GM12878 (cell line): ENCODE measurements around the gene SERPINE3. TPM values are rescaled to one million over a fixed set of nuclear protein-coding genes. Genes with fewer than 3 reads are reported as not detected.

Source experiments
- ATAC-seq: fragments of 200-7000 bp; cut with Tn5 transposase; 3 replicates; pipeline ENCODE4 v1.9.1; 2020; ENCODE audit warnings: mild to moderate bottlenecking, moderate library complexity
- BruUV-seq: library from RNA; stranded (reverse); fragments of 400-500 nt; replicated peaks from 2 replicates; lab custom pipeline; 2021; lab: Mats Ljungman, UMichigan
- CTCF ChIA-PET: fragments of 300-600 bp; sonication (Branson Sonifier 250); formaldehyde crosslinking; extraction: SDS; loops from one replicate; lab custom pipeline; 2021; ENCODE audit warnings: inconsistent platforms; lab: Yijun Ruan, JAX
- POLR2A ChIA-PET: fragments of 350-600 bp; formaldehyde crosslinking; extraction: SDS; loops from one replicate; lab custom pipeline; 2021; ENCODE audit warnings: inconsistent platforms; lab: Charles Lee
- RAD21 ChIA-PET: fragments of 300-600 bp; sonication (Branson Sonifier 250); formaldehyde crosslinking; loops from one replicate; lab custom pipeline; 2023; ENCODE audit warnings: antibody characterized with exemption; ENCODE audit not compliant: unreplicated experiment; lab: Charles Lee
- SMC1A ChIA-PET: fragments of 300-600 bp; sonication (Branson Sonifier 250); formaldehyde crosslinking; loops from one replicate; lab custom pipeline; 2023; ENCODE audit not compliant: unreplicated experiment, uncharacterized antibody; lab: Charles Lee
- DNase-seq: peaks from one replicate; pipeline ENCODE4 v3.0.0-alpha.2; 2011; ENCODE audit warnings: low read depth, low spot score
- FAIRE-seq: peaks from 3 replicates; lab custom pipeline; 2011; peaks lifted over from hg19 to GRCh38; lab: Jason Lieb, UNC
- H2AFZ ChIP-seq: 2 replicates; pipeline ENCODE4 v1.6.0; 2011; ENCODE audit warnings: low read depth, low read length, control low read depth; ENCODE audit not compliant: control insufficient read depth
- H3K27ac ChIP-seq: 2 replicates; pipeline ENCODE4 v1.5.1; 2011; ENCODE audit warnings: control low read depth; ENCODE audit not compliant: control insufficient read depth, insufficient read depth
- H3K27me3 ChIP-seq, 2 experiments: replicated peaks in 1 of 2; 2 replicates each; pipeline versions ENCODE4 v1.6.0 to v1.6.1; 2011; ENCODE audit warnings: low read length in 1 of 2; ENCODE audit not compliant: control insufficient read depth in 2 of 2, insufficient read depth in 2 of 2
- H3K36me3 ChIP-seq, 2 experiments: 2 replicates each; pipeline ENCODE4 v1.5.1; 2011; ENCODE audit warnings: low read length in 1 of 2; ENCODE audit not compliant: control insufficient read depth in 2 of 2, insufficient read depth in 2 of 2
- H3K4me1 ChIP-seq: 2 replicates; pipeline ENCODE4 v1.6.1; 2011; ENCODE audit warnings: mild to moderate bottlenecking, low read length, moderate library complexity, mixed read lengths; ENCODE audit not compliant: control insufficient read depth, insufficient read depth
- H3K4me2 ChIP-seq: 2 replicates; pipeline ENCODE4 v1.6.0; 2011; ENCODE audit warnings: control low read depth; ENCODE audit not compliant: control insufficient read depth, insufficient read depth
- H3K4me3 ChIP-seq: fragments of 200-600 bp; sonication (generic); 2 replicates; pipeline ENCODE4 v1.5.1; 2016
- H3K79me2 ChIP-seq: 2 replicates; pipeline ENCODE4 v1.6.0; 2011; ENCODE audit warnings: low read length; ENCODE audit not compliant: control insufficient read depth, insufficient read depth
- H3K9ac ChIP-seq: 2 replicates; pipeline ENCODE4 v1.8.0; 2011; ENCODE audit warnings: low read length, control low read depth, mixed read lengths; ENCODE audit not compliant: control insufficient read depth, insufficient read depth
- H3K9me3 ChIP-seq: replicated peaks from 3 replicates; pipeline ENCODE4 v1.5.1; 2011; ENCODE audit warnings: mild to moderate bottlenecking, low read length; ENCODE audit not compliant: control insufficient read depth, insufficient read depth
- H4K20me1 ChIP-seq: 2 replicates; pipeline ENCODE4 v1.6.0; 2011; ENCODE audit not compliant: control insufficient read depth, insufficient read depth
- BHLHE40 ChIP-seq, 2 experiments: fragments of 450-650 bp in 1 of 2; IDR thresholded peaks; 2 replicates each; pipeline ENCODE4 v1.6.1; 2011 to 2017; ENCODE audit warnings: low read depth in 2 of 2, borderline replicate concordance in 1 of 2, improper control_type of control experiment in 1 of 2, low read length in 1 of 2, mild to moderate bottlenecking in 1 of 2
- CBX3 ChIP-seq: fragments of 200-600 bp; sonication (generic); IDR thresholded peaks from 2 replicates; pipeline ENCODE4 v1.6.1; 2016; ENCODE audit warnings: low read depth, borderline replicate concordance
- HCFC1 ChIP-seq: fragments of 150-350 bp; IDR thresholded peaks from 2 replicates; pipeline ENCODE4 v1.6.1; 2014; ENCODE audit warnings: low read length
- MTA2 ChIP-seq: fragments of 450-650 bp; IDR thresholded peaks from 2 replicates; pipeline ENCODE4 v1.6.1; 2016; ENCODE audit warnings: low read depth, mild to moderate bottlenecking, moderate library complexity
- MYB ChIP-seq: fragments of 150-350 bp; IDR thresholded peaks from 2 replicates; pipeline ENCODE4 v1.6.1; 2014; ENCODE audit warnings: mild to moderate bottlenecking, low read depth, low read length, borderline replicate concordance
- PAX5 ChIP-seq: IDR thresholded peaks from 2 replicates; pipeline ENCODE4 v1.6.1; 2011; ENCODE audit warnings: low read depth, low read length, borderline replicate concordance
- POLR2A ChIP-seq: IDR thresholded peaks from 2 replicates; pipeline ENCODE4 v1.6.1; 2011; ENCODE audit warnings: low read depth, mild to moderate bottlenecking, low read length
- RBBP5 ChIP-seq: fragments of 200-600 bp; sonication (generic); conservative IDR thresholded peaks from 2 replicates; pipeline ENCODE4 v1.6.1; 2016
- SIX5 ChIP-seq: IDR thresholded peaks from 2 replicates; pipeline ENCODE4 v1.6.1; 2011; ENCODE audit warnings: mild to moderate bottlenecking, low read depth, low read length, moderate library complexity; ENCODE audit not compliant: severe bottlenecking
- SMC3 ChIP-seq: IDR thresholded peaks from 2 replicates; pipeline ENCODE4 v1.6.1; 2011; ENCODE audit warnings: low read length, improper control_type of control experiment, borderline replicate concordance
- TBL1XR1 ChIP-seq: IDR thresholded peaks from 2 replicates; pipeline ENCODE4 v1.6.1; 2012; ENCODE audit warnings: low read depth, low read length, improper control_type of control experiment
- WGBS: methylation state at CpG from one replicate; pipeline ENCODE4 v1.1.6; 2016; ENCODE audit warnings: low lambda C conversion rate; ENCODE audit not compliant: insufficient replicate concordance, insufficient coverage; ENCODE audit errors: missing lambda C conversion rate; 5-methylcytosine and 5-hydroxymethylcytosine counted together
- in situ Hi-C: fragments of 300-500 bp; cut with MboI; formaldehyde crosslinking; loops from 9 replicates; pipeline ENCODE4 v1.14.3; 2018; ENCODE audit warnings: mixed read lengths
- intact Hi-C: fragments of 100-400 bp; cut with micrococcal nuclease; formaldehyde crosslinking; loops from one replicate; pipeline ENCODE4 v1.14.2; 2022; ENCODE audit not compliant: unreplicated experiment
- polyA plus RNA-seq, 11 experiments: library from polyadenylated mRNA; depleted of rRNA in 4 of 11; unstranded in 6 of 11; stranded (reverse) in 5 of 11; fragments of >200 nt; fragmentation: Nextera tagmentation in 4 of 11; fragmentation: Illumina TruSeq in 1 of 11; extraction: Ambion mirVana in 4 of 11; extraction: Trizol in 1 of 11; gene quantifications; 1 replicate in 1 of 11; 2 replicates in 10 of 11; pipeline versions ENCODE4 v1.2.1 to v1.2.3, GENCODE V29; 2011 to 2016; ENCODE audit warnings: inconsistent platforms in 2 of 11, missing spikeins in 2 of 11, low read depth in 1 of 11
- total RNA-seq, 4 experiments: library from RNA; depleted of rRNA in 3 of 4; stranded (reverse); fragments of >200 nt in 3 of 4; fragmentation: Illumina TruSeq in 1 of 4; extraction: Trizol in 1 of 4; gene quantifications; 2 replicates each; pipeline versions ENCODE4 v1.2.1 to v1.2.3, GENCODE V29; 2013 to 2021
- TF ChIP-seq, protein P1 (sequence below): fragments of 450-650 bp; IDR thresholded peaks from 2 replicates; pipeline ENCODE4 v1.6.1; 2017; ENCODE audit warnings: mild to moderate bottlenecking, moderate library complexity
- TF ChIP-seq, protein P2 (sequence below): fragments of 450-650 bp; IDR thresholded peaks from 2 replicates; pipeline ENCODE4 v1.6.1; 2016; ENCODE audit warnings: mild to moderate bottlenecking
- TF ChIP-seq, protein P3 (sequence below): fragments of 450-650 bp; IDR thresholded peaks from 2 replicates; pipeline ENCODE4 v1.6.1; 2017; ENCODE audit warnings: borderline replicate concordance

Gene SERPINE3
- total and polyA plus RNA-seq, 10 of the 15 experiments (the other 5 are each of a cell fraction or from before 2014, with no cell fraction given): 0.19 TPM; not detected in 9

DNA sequence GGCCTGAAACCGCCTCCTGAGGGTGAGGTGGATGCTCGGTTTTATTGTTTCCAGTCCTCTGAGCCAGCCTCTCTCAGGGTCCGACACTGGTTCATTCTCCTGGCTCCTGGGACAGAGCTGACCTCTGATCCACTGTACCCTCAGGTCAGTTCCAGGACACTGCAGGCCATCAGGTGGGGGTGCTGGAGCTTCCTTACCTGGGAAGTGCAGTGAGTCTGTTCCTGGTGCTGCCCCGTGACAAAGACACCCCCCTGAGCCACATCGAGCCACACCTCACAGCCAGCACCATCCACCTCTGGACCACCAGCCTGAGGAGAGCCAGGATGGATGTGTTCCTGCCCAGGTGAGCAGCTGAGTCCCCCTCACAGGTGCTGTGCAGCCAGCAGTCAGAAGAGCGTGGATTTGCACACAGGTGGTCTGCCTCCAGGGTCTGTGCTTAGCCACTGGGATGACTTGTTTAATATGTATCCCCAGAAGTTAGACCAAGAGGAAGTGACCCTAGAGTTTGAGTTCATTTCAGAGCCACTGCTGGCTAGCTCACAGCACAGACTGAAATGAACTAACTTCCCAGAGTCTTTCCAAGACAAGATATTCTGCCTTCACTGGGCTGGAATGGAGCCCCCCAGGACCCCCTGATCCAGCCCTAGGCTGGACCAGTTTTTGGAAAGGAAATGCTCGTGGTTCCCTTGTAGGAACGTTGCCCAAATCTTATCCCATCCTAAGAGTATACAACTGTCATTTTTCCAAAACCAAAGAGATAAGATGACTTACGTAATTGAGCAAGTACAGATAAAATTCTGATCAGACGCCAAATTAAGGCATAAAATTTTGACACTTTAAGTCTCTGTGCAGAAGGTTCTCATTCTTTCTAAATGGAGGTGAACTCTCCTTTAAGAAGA, 8.8 kb downstream of the SERPINE3 start:
- ATAC-seq (no peak), DNase-seq (no peak), FAIRE-seq (no peak)
- intact Hi-C loops: no loop called here
- Histone ChIP-seq H3K4me1 (0 out of 2 replicates have a peak, but pooled peaks cover 4% of the 10 kb centered on the region), H3K27me3 (no peaks in the 10 kb centered on the region), H3K4me2 (no peak overlapping the region), H4K20me1 (no peaks in the 10 kb centered on the region), H2AFZ (no peak overlapping the region), H3K9ac (no peak overlapping the region), H3K36me3 (no peaks in the 10 kb centered on the region), H3K4me3 (no peak overlapping the region), H3K79me2 (no peaks in the 10 kb centered on the region), H3K9me3 (no peaks in the 10 kb centered on the region), H3K27ac (no peak overlapping the region)
- in situ Hi-C loops: no loop called here
- BruUV-seq: no TSS peak
- SMC1A ChIA-PET: no interaction called here
- CTCF ChIA-PET: no interaction called here
- POLR2A ChIA-PET: no interaction called here
- RAD21 ChIA-PET: no interaction called here
- WGBS: 58% methylated on average over 10 of the region's 10 CpGs
- no peak for TF ChIP-seq POLR2A
- TF ChIP-seq BHLHE40 (IDR thresholded peaks at IDR 0.05; ENCODE audit: borderline replicate concordance in 1 of 2, low read depth in 2 of 2, low read length in 1 of 2): no peak
- TF ChIP-seq, protein P1, sequence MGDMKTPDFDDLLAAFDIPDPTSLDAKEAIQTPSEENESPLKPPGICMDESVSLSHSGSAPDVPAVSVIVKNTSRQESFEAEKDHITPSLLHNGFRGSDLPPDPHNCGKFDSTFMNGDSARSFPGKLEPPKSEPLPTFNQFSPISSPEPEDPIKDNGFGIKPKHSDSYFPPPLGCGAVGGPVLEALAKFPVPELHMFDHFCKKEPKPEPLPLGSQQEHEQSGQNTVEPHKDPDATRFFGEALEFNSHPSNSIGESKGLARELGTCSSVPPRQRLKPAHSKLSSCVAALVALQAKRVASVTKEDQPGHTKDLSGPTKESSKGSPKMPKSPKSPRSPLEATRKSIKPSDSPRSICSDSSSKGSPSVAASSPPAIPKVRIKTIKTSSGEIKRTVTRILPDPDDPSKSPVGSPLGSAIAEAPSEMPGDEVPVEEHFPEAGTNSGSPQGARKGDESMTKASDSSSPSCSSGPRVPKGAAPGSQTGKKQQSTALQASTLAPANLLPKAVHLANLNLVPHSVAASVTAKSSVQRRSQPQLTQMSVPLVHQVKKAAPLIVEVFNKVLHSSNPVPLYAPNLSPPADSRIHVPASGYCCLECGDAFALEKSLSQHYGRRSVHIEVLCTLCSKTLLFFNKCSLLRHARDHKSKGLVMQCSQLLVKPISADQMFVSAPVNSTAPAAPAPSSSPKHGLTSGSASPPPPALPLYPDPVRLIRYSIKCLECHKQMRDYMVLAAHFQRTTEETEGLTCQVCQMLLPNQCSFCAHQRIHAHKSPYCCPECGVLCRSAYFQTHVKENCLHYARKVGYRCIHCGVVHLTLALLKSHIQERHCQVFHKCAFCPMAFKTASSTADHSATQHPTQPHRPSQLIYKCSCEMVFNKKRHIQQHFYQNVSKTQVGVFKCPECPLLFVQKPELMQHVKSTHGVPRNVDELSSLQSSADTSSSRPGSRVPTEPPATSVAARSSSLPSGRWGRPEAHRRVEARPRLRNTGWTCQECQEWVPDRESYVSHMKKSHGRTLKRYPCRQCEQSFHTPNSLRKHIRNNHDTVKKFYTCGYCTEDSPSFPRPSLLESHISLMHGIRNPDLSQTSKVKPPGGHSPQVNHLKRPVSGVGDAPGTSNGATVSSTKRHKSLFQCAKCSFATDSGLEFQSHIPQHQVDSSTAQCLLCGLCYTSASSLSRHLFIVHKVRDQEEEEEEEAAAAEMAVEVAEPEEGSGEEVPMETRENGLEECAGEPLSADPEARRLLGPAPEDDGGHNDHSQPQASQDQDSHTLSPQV: no peak
- no peak for TF ChIP-seq HCFC1
- TF ChIP-seq PAX5: no peak
- TF ChIP-seq CBX3: no peak
- TF ChIP-seq MYB: no peak
- no peak for TF ChIP-seq SMC3
- no peak for TF ChIP-seq SIX5
- TF ChIP-seq, protein P2, sequence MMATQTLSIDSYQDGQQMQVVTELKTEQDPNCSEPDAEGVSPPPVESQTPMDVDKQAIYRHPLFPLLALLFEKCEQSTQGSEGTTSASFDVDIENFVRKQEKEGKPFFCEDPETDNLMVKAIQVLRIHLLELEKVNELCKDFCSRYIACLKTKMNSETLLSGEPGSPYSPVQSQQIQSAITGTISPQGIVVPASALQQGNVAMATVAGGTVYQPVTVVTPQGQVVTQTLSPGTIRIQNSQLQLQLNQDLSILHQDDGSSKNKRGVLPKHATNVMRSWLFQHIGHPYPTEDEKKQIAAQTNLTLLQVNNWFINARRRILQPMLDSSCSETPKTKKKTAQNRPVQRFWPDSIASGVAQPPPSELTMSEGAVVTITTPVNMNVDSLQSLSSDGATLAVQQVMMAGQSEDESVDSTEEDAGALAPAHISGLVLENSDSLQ: no peak
- TF ChIP-seq TBL1XR1: no peak
- no peak for TF ChIP-seq MTA2
- no peak for TF ChIP-seq RBBP5
- TF ChIP-seq, protein P3, sequence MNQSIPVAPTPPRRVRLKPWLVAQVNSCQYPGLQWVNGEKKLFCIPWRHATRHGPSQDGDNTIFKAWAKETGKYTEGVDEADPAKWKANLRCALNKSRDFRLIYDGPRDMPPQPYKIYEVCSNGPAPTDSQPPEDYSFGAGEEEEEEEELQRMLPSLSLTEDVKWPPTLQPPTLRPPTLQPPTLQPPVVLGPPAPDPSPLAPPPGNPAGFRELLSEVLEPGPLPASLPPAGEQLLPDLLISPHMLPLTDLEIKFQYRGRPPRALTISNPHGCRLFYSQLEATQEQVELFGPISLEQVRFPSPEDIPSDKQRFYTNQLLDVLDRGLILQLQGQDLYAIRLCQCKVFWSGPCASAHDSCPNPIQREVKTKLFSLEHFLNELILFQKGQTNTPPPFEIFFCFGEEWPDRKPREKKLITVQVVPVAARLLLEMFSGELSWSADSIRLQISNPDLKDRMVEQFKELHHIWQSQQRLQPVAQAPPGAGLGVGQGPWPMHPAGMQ: no peak
